Activated naive CD8-positive, alpha-beta T cell (primary cell): ENCODE results near the gene PLEKHF1.
"Not testable (repeated sequence)": the region's sequence is repeated elsewhere in the genome, so short reads cannot be mapped to it uniquely, and the experiment has no call there.

Source experiments
- H3K27ac Mint-ChIP-seq: one replicate; pipeline ENCODE4 v1.8.0; 2021; ENCODE audit warnings: mixed read lengths
- H3K27me3 Mint-ChIP-seq: one replicate; pipeline ENCODE4 v1.8.0; 2021; ENCODE audit warnings: mixed read lengths
- H3K36me3 Mint-ChIP-seq: one replicate; pipeline ENCODE4 v1.8.0; 2021; ENCODE audit warnings: mixed read lengths
- H3K4me1 Mint-ChIP-seq: one replicate; pipeline ENCODE4 v1.8.0; 2021; ENCODE audit warnings: low read depth, mixed read lengths
- H3K4me3 Mint-ChIP-seq: one replicate; pipeline ENCODE4 v1.8.0; 2021; ENCODE audit warnings: mild to moderate bottlenecking, mixed read lengths
- H3K9me3 Mint-ChIP-seq: one replicate; pipeline ENCODE4 v1.8.0; 2021; ENCODE audit warnings: low read depth, mixed read lengths

The PLEKHF1 gene

DNA sequence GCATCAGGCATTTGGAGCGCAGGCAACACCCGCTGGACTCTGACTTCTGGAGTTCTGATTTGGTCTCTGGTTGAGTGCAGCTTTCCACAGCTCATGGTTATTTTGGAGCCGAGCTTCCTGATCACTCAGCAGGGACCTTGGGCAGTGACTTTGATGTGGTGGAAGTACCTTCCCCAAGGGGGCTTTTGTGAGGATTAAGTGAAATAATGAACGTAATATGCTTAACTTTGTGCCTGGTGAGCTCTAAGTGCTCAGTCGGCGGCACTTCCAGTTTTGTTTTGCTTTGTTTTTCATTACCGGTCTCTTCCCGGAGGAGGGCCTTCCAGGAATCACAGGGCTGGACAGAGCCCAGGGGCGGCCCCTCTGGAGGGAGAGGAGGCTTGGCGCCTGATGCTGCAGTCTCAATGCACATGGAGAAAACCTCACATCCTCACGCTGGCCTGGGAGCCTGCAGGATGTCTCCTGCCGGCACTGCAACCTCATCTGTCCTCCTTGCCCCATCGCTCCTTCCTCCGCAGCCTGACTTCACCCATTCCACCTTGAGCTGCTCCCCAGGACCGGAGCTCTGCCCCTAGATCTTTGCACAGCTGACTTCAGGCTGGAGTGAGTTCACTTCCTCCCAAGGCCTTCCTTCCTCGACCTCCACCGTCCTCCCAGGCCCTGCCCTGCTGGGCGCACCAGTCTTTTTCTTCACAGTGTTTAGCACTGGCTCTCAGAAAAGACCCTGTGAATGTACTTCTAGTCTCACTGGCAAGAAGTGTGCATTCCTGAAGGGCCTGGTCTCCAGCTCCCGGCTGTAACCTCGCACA is 1.5 kb downstream of the PLEKHF1 start:
- Mint-ChIP-seq H3K9me3 (peaks cover 1% of the 10 kb centered on the region), H3K4me3 (peak overlapping the region; percentile 91), H3K4me1 (peaks cover 78% of the 10 kb centered on the region), H3K27me3 (no peaks in the 10 kb centered on the region), H3K27ac (peak overlapping the region; percentile 76), H3K36me3 (peaks cover 10% of the 10 kb centered on the region)

- Mint-ChIP-seq H3K4me3 (peak overlapping the region; percentile 91), H3K27me3 (no peaks in the 10 kb centered on the region), H3K4me1 (peaks cover 78% of the 10 kb centered on the region), H3K9me3 (peaks cover 3% of the 10 kb centered on the region), H3K27ac (peak overlapping the region; percentile 83), H3K36me3 (peaks cover 13% of the 10 kb centered on the region)
These were observed 2.1 kb downstream of the PLEKHF1 start for GRCh38 chr19:29667387-29667783.

DNA sequence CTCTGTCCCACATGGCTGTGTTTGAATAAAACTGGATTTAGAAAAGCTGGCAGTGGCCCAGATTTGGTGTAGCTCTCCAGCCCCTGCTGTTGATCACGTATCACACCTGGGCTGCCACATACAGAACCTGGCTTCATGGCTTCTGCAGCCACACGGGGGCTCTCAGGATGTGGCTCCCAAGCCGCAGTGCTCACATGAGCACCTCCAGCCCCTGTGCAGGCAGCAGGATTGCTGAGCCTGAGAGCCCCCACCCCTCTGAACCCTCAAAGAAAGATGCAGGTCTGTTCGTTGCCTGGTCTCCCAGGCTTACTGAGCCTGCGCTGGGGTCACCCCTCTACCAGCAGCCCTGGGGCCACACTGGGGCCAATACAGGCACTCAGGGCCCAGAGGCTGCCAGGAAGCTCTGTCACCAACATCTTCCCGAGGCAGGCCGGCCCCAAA is 2.7 kb downstream of the PLEKHF1 start:
- peak overlapping the region; percentile 83 for H3K27ac Mint-ChIP-seq
- H3K4me3 Mint-ChIP-seq, result peak overlapping the region; percentile 91
- no peaks in the 10 kb centered on the region for H3K27me3 Mint-ChIP-seq
- H3K36me3 Mint-ChIP-seq, result peaks cover 15% of the 10 kb centered on the region
- peaks cover 78% of the 10 kb centered on the region for H3K4me1 Mint-ChIP-seq
- H3K9me3 Mint-ChIP-seq, result peaks cover 3% of the 10 kb centered on the region

DNA sequence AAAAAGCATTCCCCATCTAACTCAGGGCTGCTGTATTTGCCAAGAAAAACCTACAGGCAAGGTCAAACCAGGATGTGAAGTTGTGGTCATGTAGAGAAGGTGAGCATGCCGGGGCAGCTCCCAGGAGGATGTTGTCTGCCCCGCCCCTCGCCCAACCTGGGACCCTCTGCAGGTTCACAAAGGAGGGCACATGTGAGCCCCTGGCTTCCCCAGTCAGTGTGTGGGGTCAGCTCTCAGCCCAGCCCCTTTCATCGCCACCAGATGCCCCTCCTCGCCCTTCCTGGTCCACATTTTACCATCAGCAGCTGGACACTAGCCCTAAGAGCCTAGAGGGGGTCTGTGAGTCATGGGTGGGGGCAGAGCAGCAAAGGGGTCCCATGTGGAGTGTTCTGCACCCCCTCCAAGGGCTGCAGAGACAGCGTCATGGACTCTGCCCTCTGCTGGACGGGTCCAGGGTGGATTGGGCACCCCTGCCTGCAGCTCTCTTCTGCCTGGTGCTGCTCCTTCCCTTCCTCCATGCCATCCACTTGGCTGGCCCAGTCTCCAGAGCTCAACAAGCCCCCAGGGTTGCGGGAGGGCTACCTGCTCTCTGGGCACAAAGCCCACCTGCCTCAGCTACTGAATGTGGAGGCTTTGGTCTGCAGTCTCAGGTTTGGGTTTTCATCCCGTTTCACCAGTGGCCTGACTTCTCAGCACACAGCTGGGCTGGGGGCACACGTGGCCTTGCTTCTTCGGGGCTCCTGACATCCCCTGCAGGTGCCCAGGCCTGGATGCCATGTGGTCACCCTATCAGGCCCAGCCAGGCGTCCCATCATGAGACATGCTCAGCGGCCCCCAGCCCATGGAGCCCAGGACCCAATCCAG is 3.7 kb downstream of the PLEKHF1 start:
- Mint-ChIP-seq H3K27me3 (no peaks in the 10 kb centered on the region), H3K4me1 (peaks cover 82% of the 10 kb centered on the region), H3K36me3 (peaks cover 15% of the 10 kb centered on the region), H3K27ac (peak overlapping the region; percentile 98), H3K4me3 (peak overlapping the region; percentile 91), H3K9me3 (peaks cover 3% of the 10 kb centered on the region)

GRCh38 chr19:29670255-29670654 is 5.0 kb downstream of the PLEKHF1 start:
- H3K4me3 Mint-ChIP-seq, result peak overlapping the region; percentile 64
- peaks cover 77% of the 10 kb centered on the region for H3K4me1 Mint-ChIP-seq
- H3K36me3 Mint-ChIP-seq, result peaks cover 15% of the 10 kb centered on the region
- peak overlapping the region; percentile 98 for H3K27ac Mint-ChIP-seq
- no peaks in the 10 kb centered on the region for H3K27me3 Mint-ChIP-seq
- H3K9me3 Mint-ChIP-seq, result peaks cover 3% of the 10 kb centered on the region

DNA sequence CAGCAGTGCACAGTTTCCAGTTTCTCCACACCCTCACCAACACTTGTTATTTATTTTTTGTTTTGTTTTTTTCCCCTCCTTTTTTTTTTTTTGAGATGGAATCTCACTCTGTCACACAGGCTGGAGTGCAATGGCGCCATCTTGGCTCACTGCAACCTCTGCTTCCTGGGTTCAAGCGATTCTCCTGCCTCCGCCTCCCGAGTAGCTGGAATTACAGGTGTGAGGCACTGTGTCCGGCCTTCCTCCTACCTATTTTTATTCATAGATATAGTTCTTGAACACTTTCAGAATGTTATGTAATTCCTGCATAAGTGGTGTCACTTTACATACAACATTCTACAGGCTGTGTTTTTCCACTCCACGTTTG is 5.7 kb downstream of the PLEKHF1 start:
- peaks cover 85% of the 10 kb centered on the region for H3K4me1 Mint-ChIP-seq
- H3K9me3 Mint-ChIP-seq, H3K27me3 Mint-ChIP-seq: not testable (repeated sequence)
- peak overlapping the region; percentile 98 for H3K27ac Mint-ChIP-seq
- peaks cover 15% of the 10 kb centered on the region for H3K36me3 Mint-ChIP-seq
- peak overlapping the region; percentile 80 for H3K4me3 Mint-ChIP-seq

GRCh38 chr19:29671393-29672160 is 6.3 kb downstream of the PLEKHF1 start:
- H3K36me3 Mint-ChIP-seq, result peaks cover 15% of the 10 kb centered on the region
- peak overlapping the region; percentile 80 for H3K4me3 Mint-ChIP-seq
- peak overlapping the region; percentile 98 for H3K27ac Mint-ChIP-seq
- peaks cover 89% of the 10 kb centered on the region for H3K4me1 Mint-ChIP-seq
- peaks cover 3% of the 10 kb centered on the region for H3K9me3 Mint-ChIP-seq
- no peaks in the 10 kb centered on the region for H3K27me3 Mint-ChIP-seq

GRCh38 chr19:29672319-29672932 is 7.2 kb downstream of the PLEKHF1 start:
- Mint-ChIP-seq H3K27ac (peak overlapping the region; percentile 98), H3K9me3 (peaks cover 3% of the 10 kb centered on the region), H3K36me3 (peaks cover 15% of the 10 kb centered on the region), H3K27me3 (no peaks in the 10 kb centered on the region), H3K4me1 (peaks cover 89% of the 10 kb centered on the region), H3K4me3 (peak overlapping the region; percentile 80)

- peak overlapping the region; percentile 98 for H3K27ac Mint-ChIP-seq
- H3K4me3 Mint-ChIP-seq, result peak overlapping the region; percentile 80
- peaks cover 15% of the 10 kb centered on the region for H3K36me3 Mint-ChIP-seq
- H3K9me3 Mint-ChIP-seq, result peaks cover 3% of the 10 kb centered on the region
- H3K27me3 Mint-ChIP-seq, result no peaks in the 10 kb centered on the region
- peaks cover 88% of the 10 kb centered on the region for H3K4me1 Mint-ChIP-seq
These were observed 7.7 kb downstream of the PLEKHF1 start for GRCh38 chr19:29672933-29673336.

- Mint-ChIP-seq H3K4me1 (peaks cover 86% of the 10 kb centered on the region), H3K4me3 (peak overlapping the region; percentile 80), H3K27ac (peak overlapping the region; percentile 98), H3K9me3 (peaks cover 3% of the 10 kb centered on the region), H3K36me3 (peaks cover 15% of the 10 kb centered on the region), H3K27me3 (no peaks in the 10 kb centered on the region)
These were observed 8.4 kb downstream of the PLEKHF1 start for GRCh38 chr19:29673451-29674371.

GRCh38 chr19:29674374-29675119 is 9.3 kb downstream of the PLEKHF1 start:
- H3K9me3 Mint-ChIP-seq, result peaks cover 3% of the 10 kb centered on the region
- H3K27ac Mint-ChIP-seq, result no peak overlapping the region
- no peaks in the 10 kb centered on the region for H3K27me3 Mint-ChIP-seq
- H3K4me3 Mint-ChIP-seq, result no peak overlapping the region
- peaks cover 15% of the 10 kb centered on the region for H3K36me3 Mint-ChIP-seq
- H3K4me1 Mint-ChIP-seq, result peaks cover 81% of the 10 kb centered on the region

- Mint-ChIP-seq H3K4me1 (peaks cover 80% of the 10 kb centered on the region), H3K27ac (peak overlapping the region; percentile 73), H3K4me3 (peak overlapping the region; percentile 51), H3K36me3 (peaks cover 14% of the 10 kb centered on the region), H3K9me3 (peaks cover 3% of the 10 kb centered on the region), H3K27me3 (no peaks in the 10 kb centered on the region)
These were observed 9.9 kb downstream of the PLEKHF1 start for GRCh38 chr19:29675120-29675649.
